HG03039 (cell line): ENCODE measurements around the gene CHRNA1.
A peak's percentile ranks its signal among the peaks of the same experiment; 100 is the strongest.

Experiments used
- ATAC-seq: cut with Tn5 transposase; IDR thresholded peaks from one replicate; pipeline ENCODE4 v1.9.1; 2021; ENCODE audit warnings: mild to moderate bottlenecking, moderate library complexity; ENCODE audit not compliant: unreplicated experiment

Gene CHRNA1

GRCh38 chr2:174761837-174762236 lies 2.4 kb downstream of the CHRNA1 start:
- ATAC-seq, result no peak

GRCh38 chr2:174760845-174761473 lies 3.3 kb downstream of the CHRNA1 start:
- ATAC-seq, result no peak

GRCh38 chr2:174759381-174760065 lies 4.7 kb downstream of the CHRNA1 start:
- no peak for ATAC-seq

- ATAC-seq, result no peak
These were observed 7.5 kb downstream of the CHRNA1 start for GRCh38 chr2:174756743-174757142.

- ATAC-seq, result no peak
These were observed 11.1 kb downstream of the CHRNA1 start for GRCh38 chr2:174753038-174753633.

GRCh38 chr2:174752403-174753037 lies 11.8 kb downstream of the CHRNA1 start:
- peak; percentile 78 for ATAC-seq

GRCh38 chr2:174750923-174751441 lies 13.3 kb downstream of the CHRNA1 start:
- ATAC-seq, result peak; percentile 33

GRCh38 chr2:174749793-174750192 lies 14.5 kb downstream of the CHRNA1 start:
- no peak for ATAC-seq

GRCh38 chr2:174748948-174749347 lies 15.3 kb downstream of the CHRNA1 start:
- ATAC-seq, result peak; percentile 33

GRCh38 chr2:174745142-174745541 lies 19.1 kb downstream of the CHRNA1 start:
- no peak for ATAC-seq

GRCh38 chr2:174744111-174744510 lies 20.2 kb downstream of the CHRNA1 start:
- ATAC-seq, result no peak

GRCh38 chr2:174740721-174741120 lies 23.6 kb downstream of the CHRNA1 start:
- ATAC-seq, result no peak

GRCh38 chr2:174738841-174739240 lies 25.4 kb downstream of the CHRNA1 start:
- ATAC-seq, result no peak

- no peak for ATAC-seq
These were observed 32.7 kb downstream of the CHRNA1 start for GRCh38 chr2:174731546-174731945.

- ATAC-seq, result no peak
These were observed 33.6 kb downstream of the CHRNA1 start for GRCh38 chr2:174730698-174731018.

GRCh38 chr2:174729797-174730697 lies 34.2 kb downstream of the CHRNA1 start:
- ATAC-seq, result no peak

GRCh38 chr2:174728096-174728495 lies 36.2 kb downstream of the CHRNA1 start:
- ATAC-seq, result no peak

- no peak for ATAC-seq
These were observed 38.1 kb downstream of the CHRNA1 start for GRCh38 chr2:174726212-174726611.

GRCh38 chr2:174722942-174723592 lies 41.2 kb downstream of the CHRNA1 start:
- no peak for ATAC-seq

GRCh38 chr2:174719016-174719415 lies 45.3 kb downstream of the CHRNA1 start:
- ATAC-seq, result no peak
